Measurements from ENCODE around the gene INHBC. TPM values are rescaled to one million over a fixed set of nuclear protein-coding genes. Genes with fewer than 3 reads are reported as not detected.
"Not testable (repeated sequence)": the region's sequence is repeated elsewhere in the genome, so short reads cannot be mapped to it uniquely, and the experiment has no call there.

The INHBC gene
- total RNA-seq, 1 donor from 2014 or later, result not detected

GRCh38 chr12:57441846-57442427 lies 7.4 kb downstream of the INHBC start:
- H3K27me3 Mint-ChIP-seq (ENCODE audit: unreplicated experiment), result no peaks in the 10 kb centered on the region
- no peaks in the 10 kb centered on the region for H3K36me3 Mint-ChIP-seq (ENCODE audit: unreplicated experiment)
- no peak for DNase-seq (ENCODE audit: extremely low spot score, unreplicated experiment)
- no peaks in the 10 kb centered on the region for H3K9me3 Mint-ChIP-seq (ENCODE audit: unreplicated experiment)
- no peak overlapping the region for H3K27ac Mint-ChIP-seq (ENCODE audit: unreplicated experiment)
- no peak for TF ChIP-seq CTCF (IDR thresholded peaks at IDR 0.05)
- H3K4me3 Mint-ChIP-seq (ENCODE audit: unreplicated experiment), result no peak overlapping the region
- peaks cover 8% of the 10 kb centered on the region for H3K4me1 Mint-ChIP-seq (ENCODE audit: unreplicated experiment)

- not testable (repeated sequence) for DNase-seq (ENCODE audit: extremely low spot score, unreplicated experiment); H3K4me3 Mint-ChIP-seq (ENCODE audit: unreplicated experiment); H3K4me1 Mint-ChIP-seq (ENCODE audit: unreplicated experiment); H3K27me3 Mint-ChIP-seq (ENCODE audit: unreplicated experiment); H3K36me3 Mint-ChIP-seq (ENCODE audit: unreplicated experiment); H3K27ac Mint-ChIP-seq (ENCODE audit: unreplicated experiment); H3K9me3 Mint-ChIP-seq (ENCODE audit: unreplicated experiment)
These were observed 9.8 kb downstream of the INHBC start for GRCh38 chr12:57444337-57444736.

GRCh38 chr12:57444744-57445143 lies 10.2 kb downstream of the INHBC start:
- no peak for TF ChIP-seq CTCF (IDR thresholded peaks at IDR 0.05)
- H3K4me3 Mint-ChIP-seq (ENCODE audit: unreplicated experiment), result no peak overlapping the region
- no peaks in the 10 kb centered on the region for H3K9me3 Mint-ChIP-seq (ENCODE audit: unreplicated experiment)
- no peaks in the 10 kb centered on the region for H3K27me3 Mint-ChIP-seq (ENCODE audit: unreplicated experiment)
- no peak for DNase-seq (ENCODE audit: extremely low spot score, unreplicated experiment)
- H3K4me1 Mint-ChIP-seq (ENCODE audit: unreplicated experiment), result peaks cover 3% of the 10 kb centered on the region
- no peak overlapping the region for H3K27ac Mint-ChIP-seq (ENCODE audit: unreplicated experiment)
- H3K36me3 Mint-ChIP-seq (ENCODE audit: unreplicated experiment), result no peaks in the 10 kb centered on the region

GRCh38 chr12:57446292-57446960 lies 11.8 kb downstream of the INHBC start:
- H3K4me1 Mint-ChIP-seq (ENCODE audit: unreplicated experiment), result no peaks in the 10 kb centered on the region
- no peaks in the 10 kb centered on the region for H3K9me3 Mint-ChIP-seq (ENCODE audit: unreplicated experiment)
- no peaks in the 10 kb centered on the region for H3K27me3 Mint-ChIP-seq (ENCODE audit: unreplicated experiment)
- DNase-seq (ENCODE audit: extremely low spot score, unreplicated experiment), result no peak
- no peak overlapping the region for H3K27ac Mint-ChIP-seq (ENCODE audit: unreplicated experiment)
- TF ChIP-seq CTCF (IDR thresholded peaks at IDR 0.05), result no peak
- no peaks in the 10 kb centered on the region for H3K36me3 Mint-ChIP-seq (ENCODE audit: unreplicated experiment)
- no peak overlapping the region for H3K4me3 Mint-ChIP-seq (ENCODE audit: unreplicated experiment)

- H3K36me3 Mint-ChIP-seq (ENCODE audit: unreplicated experiment), result no peaks in the 10 kb centered on the region
- TF ChIP-seq CTCF (IDR thresholded peaks at IDR 0.05), result no peak
- no peak for DNase-seq (ENCODE audit: extremely low spot score, unreplicated experiment)
- H3K4me3 Mint-ChIP-seq (ENCODE audit: unreplicated experiment), result no peak overlapping the region
- H3K27me3 Mint-ChIP-seq (ENCODE audit: unreplicated experiment), result no peaks in the 10 kb centered on the region
- H3K4me1 Mint-ChIP-seq (ENCODE audit: unreplicated experiment), result peaks cover 9% of the 10 kb centered on the region
- H3K9me3 Mint-ChIP-seq (ENCODE audit: unreplicated experiment), result no peaks in the 10 kb centered on the region
- no peak overlapping the region for H3K27ac Mint-ChIP-seq (ENCODE audit: unreplicated experiment)
These were observed 14.1 kb downstream of the INHBC start for GRCh38 chr12:57448669-57449068.
